ENCODE measurements around the gene CRMP1. TPM values are rescaled to one million over a fixed set of nuclear protein-coding genes. Genes with fewer than 3 reads are reported as not detected.

CRMP1 gene
- total and polyA plus RNA-seq, 9 of the 15 experiments (the other 6 are each of a cell fraction or from before 2014, with no cell fraction given), result 0.03 to 0.04 TPM; not detected in 7

GRCh38 chr4:5784960-5785611 lies 107.8 kb downstream of the CRMP1 start:
- H3K27me3 ChIP-seq (ENCODE audit: control insufficient read depth in 2 of 2, insufficient read depth in 2 of 2, low read length in 2 of 2), result peaks cover 0 to 7% of the 10 kb centered on the region in 2 experiments; a peak in 1 of 5 replicates
- no peaks in the 10 kb centered on the region for H3K9me1 ChIP-seq (ENCODE audit: control insufficient read depth, insufficient read depth, low read length)
- ATAC-seq, result no peak
- no peak for DNase-seq (ENCODE audit: extremely low read depth in 1 of 4, low spot score in 3 of 4)
- no peaks in the 10 kb centered on the region for H3K4me1 ChIP-seq (replicated peaks in 1 of 2; ENCODE audit: control insufficient read depth in 2 of 2, insufficient read depth in 2 of 2, low read length in 2 of 2)
- no peak overlapping the region for H3K27ac ChIP-seq (ENCODE audit: extremely low read depth, low read depth, low read length)
- POLR2A ChIA-PET, result no interaction called here
- H3K9ac ChIP-seq (ENCODE audit: insufficient read depth in 1 of 2, low read depth in 2 of 2, low read length in 2 of 2), result no peak overlapping the region
- H3K4me3 ChIP-seq, result no peak overlapping the region
- CTCF ChIA-PET (ENCODE audit: low intra/inter-chr PET ratio), result no interaction called here
- no peaks in the 10 kb centered on the region for H3K79me2 ChIP-seq (ENCODE audit: control insufficient read depth, insufficient read depth, low read length)
- TF ChIP-seq ZNF121 (CRISPR knock-in tag; conservative IDR thresholded peaks at IDR 0.05) (no peak), COPS2 (conservative IDR thresholded peaks at IDR 0.05) (no peak), ZNF408 (CRISPR knock-in tag; IDR thresholded peaks at IDR 0.05; ENCODE audit: low read depth) (no peak), PYGO2 (tag; IDR thresholded peaks at IDR 0.05) (no peak), PHF8 (IDR thresholded peaks at IDR 0.05; ENCODE audit: borderline replicate concordance, low read length) (no peak), KAT8 (IDR thresholded peaks at IDR 0.05; ENCODE audit: low read depth) (no peak), MTA2 (IDR thresholded peaks at IDR 0.05; ENCODE audit: low read depth) (no peak), MEF2D (tag; conservative IDR thresholded peaks at IDR 0.05; ENCODE audit: low read depth) (no peak), NONO (IDR thresholded peaks at IDR 0.05; ENCODE audit: low read depth in 2 of 2, low read length in 1 of 2) (no peak)
- TF ChIP-seq, protein P1, sequence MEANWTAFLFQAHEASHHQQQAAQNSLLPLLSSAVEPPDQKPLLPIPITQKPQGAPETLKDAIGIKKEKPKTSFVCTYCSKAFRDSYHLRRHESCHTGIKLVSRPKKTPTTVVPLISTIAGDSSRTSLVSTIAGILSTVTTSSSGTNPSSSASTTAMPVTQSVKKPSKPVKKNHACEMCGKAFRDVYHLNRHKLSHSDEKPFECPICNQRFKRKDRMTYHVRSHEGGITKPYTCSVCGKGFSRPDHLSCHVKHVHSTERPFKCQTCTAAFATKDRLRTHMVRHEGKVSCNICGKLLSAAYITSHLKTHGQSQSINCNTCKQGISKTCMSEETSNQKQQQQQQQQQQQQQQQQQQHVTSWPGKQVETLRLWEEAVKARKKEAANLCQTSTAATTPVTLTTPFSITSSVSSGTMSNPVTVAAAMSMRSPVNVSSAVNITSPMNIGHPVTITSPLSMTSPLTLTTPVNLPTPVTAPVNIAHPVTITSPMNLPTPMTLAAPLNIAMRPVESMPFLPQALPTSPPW (CRISPR knock-in tag; IDR thresholded peaks at IDR 0.05), result no peak
- no peak overlapping the region for H3K4me2 ChIP-seq (ENCODE audit: insufficient read depth, low read length)
- in situ Hi-C loops (cut with MboI) (no loop called here), intact Hi-C loops (cut with micrococcal nuclease) (no loop called here)
- H3K36me3 ChIP-seq (ENCODE audit: control insufficient read depth, insufficient read depth, low read length), result no peaks in the 10 kb centered on the region
- H4K20me1 ChIP-seq (replicated peaks; ENCODE audit: control insufficient read depth, insufficient read depth, low read length), result no peaks in the 10 kb centered on the region
- FAIRE-seq, result no peak
- WGBS (ENCODE audit: insufficient coverage, low coverage, missing lambda C conversion rate), result 11% methylated on average over 9 of the region's 9 CpGs
- no TSS peak for BruUV-seq (replicated peaks)
- no peak overlapping the region for H2AFZ ChIP-seq (ENCODE audit: low read depth, low read length)
- H3K9me3 ChIP-seq (replicated peaks; ENCODE audit: control insufficient read depth, insufficient read depth, low read depth, low read length), result no peaks in the 10 kb centered on the region
